DND-41 (cell line): ENCODE measurements around the gene TSPEAR.

Experiments used
- CTCF ChIP-seq: IDR thresholded peaks from 2 replicates; pipeline ENCODE4 v1.5.1; 2012; ENCODE audit warnings: borderline replicate concordance, low read length, moderate library complexity, mild to moderate bottlenecking; ENCODE audit not compliant: poor library complexity, severe bottlenecking; ENCODE audit errors: extremely low read depth
- EZH2 ChIP-seq: IDR thresholded peaks from 3 replicates; pipeline ENCODE4 v1.6.1; 2012; ENCODE audit warnings: borderline replicate concordance, low read depth, mild to moderate bottlenecking, moderate library complexity, low read length, inconsistent platforms; ENCODE audit not compliant: severe bottlenecking

- TF ChIP-seq CTCF (no peak), EZH2 (no peak)
These were observed 184.0 kb downstream of the TSPEAR start for GRCh38 chr21:44527156-44527982.
